Loucy (cell line): Measurements from ENCODE around the gene ARHGAP32.

Experiments
- EZH2phosphoT487 ChIP-seq: fragments of 200-600 bp; IDR thresholded peaks from 2 replicates; pipeline ENCODE4 v1.6.1; 2018; ENCODE audit warnings: antibody characterized with exemption, mild to moderate bottlenecking, moderate library complexity, borderline replicate concordance
- TF ChIP-seq, protein P1 (sequence below): fragments of 200-600 bp; sonication (generic); conservative IDR thresholded peaks from 2 replicates; pipeline ENCODE4 v1.5.1; 2014; ENCODE audit warnings: mild to moderate bottlenecking, antibody characterized with exemption, low read length

DNA sequence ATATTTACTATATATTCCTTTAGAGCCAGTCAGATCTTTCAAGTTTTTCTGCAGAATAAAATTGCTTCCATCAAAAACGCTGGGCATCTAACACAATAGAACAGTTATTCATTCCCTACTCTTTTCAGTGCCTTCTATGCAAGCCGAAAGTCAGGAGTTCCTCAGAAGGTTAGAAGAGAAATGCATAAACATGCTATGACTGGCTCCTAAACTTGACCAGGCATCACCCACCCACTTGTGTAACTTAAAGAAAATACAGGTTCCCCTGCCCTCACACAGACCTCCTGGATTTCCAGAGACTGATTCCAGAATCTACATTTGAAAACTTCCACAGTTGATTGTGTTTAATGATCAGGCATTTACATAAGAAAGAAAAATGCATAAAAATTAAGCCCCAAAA, 19.3 kb upstream of the ARHGAP32 start:
- TF ChIP-seq, protein P1, sequence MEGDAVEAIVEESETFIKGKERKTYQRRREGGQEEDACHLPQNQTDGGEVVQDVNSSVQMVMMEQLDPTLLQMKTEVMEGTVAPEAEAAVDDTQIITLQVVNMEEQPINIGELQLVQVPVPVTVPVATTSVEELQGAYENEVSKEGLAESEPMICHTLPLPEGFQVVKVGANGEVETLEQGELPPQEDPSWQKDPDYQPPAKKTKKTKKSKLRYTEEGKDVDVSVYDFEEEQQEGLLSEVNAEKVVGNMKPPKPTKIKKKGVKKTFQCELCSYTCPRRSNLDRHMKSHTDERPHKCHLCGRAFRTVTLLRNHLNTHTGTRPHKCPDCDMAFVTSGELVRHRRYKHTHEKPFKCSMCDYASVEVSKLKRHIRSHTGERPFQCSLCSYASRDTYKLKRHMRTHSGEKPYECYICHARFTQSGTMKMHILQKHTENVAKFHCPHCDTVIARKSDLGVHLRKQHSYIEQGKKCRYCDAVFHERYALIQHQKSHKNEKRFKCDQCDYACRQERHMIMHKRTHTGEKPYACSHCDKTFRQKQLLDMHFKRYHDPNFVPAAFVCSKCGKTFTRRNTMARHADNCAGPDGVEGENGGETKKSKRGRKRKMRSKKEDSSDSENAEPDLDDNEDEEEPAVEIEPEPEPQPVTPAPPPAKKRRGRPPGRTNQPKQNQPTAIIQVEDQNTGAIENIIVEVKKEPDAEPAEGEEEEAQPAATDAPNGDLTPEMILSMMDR: no peak
- TF ChIP-seq EZH2phosphoT487: no peak
